ENCODE results near the gene OR52E5.

GRCh38 chr11:5881756-5882155 is 11.3 kb upstream of the OR52E5 start:
- TF ChIP-seq EZH2 (IDR thresholded peaks at IDR 0.05; ENCODE audit: insufficient read depth, poor library complexity, severe bottlenecking) = no peak
- no peak for TF ChIP-seq EZH2phosphoT487 (IDR thresholded peaks at IDR 0.05; ENCODE audit: insufficient read depth, low read depth)

Data from GM23248 (cell line).